HG02588 (cell line): ENCODE measurements around the gene MAPK8IP2.

Experiments
- ATAC-seq: cut with Tn5 transposase; IDR thresholded peaks from one replicate; pipeline ENCODE4 v1.9.1; 2021; ENCODE audit warnings: mild to moderate bottlenecking, moderate library complexity; ENCODE audit not compliant: unreplicated experiment

The MAPK8IP2 gene

DNA sequence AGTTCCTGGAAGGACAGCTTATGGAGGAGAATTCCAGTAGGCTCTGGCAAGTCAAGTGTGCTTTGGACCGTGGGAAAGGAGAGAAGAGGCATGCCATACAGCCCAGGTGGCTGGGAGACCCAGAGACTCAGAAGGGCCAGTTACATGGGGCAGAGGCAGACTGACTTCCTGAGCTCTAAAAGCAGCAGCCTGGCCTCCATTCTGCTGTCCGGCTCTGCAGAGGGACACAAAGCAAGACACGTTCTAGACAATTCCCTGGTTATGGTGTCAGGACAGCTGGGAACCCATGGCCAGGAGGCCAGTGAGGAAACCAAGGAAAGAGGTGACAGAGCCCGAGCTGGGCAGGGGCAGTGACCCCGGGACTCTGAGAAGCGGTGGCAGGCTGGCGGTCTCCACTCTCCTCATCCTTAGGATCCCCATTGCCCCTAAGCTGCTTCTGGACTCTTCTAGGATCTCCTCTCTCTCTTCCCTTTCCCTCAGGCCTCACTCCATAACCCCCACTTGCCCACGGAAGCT is 25.1 kb upstream of the MAPK8IP2 start:
- ATAC-seq = no peak

DNA sequence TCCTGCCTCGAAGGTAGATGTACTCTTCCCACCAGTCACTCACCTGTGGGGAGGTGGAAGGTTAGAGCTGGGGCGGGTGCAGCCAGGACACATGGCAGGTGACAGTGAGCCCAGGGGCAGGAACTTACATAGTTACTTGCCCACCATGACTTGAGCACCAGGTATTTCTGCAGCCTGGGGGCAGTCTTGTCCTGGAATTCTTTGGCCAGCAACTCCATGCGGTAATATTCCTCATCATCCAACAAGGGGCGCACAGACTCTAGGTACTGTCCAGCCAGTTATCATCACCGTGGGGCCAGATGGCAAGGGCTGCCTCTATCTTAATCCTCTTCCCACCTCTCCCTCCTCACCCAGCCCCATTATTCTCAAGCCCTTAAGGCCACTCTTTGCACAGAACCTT is 24.5 kb upstream of the MAPK8IP2 start:
- no peak for ATAC-seq

- no peak for ATAC-seq
Observed at GRCh38 chr22:50576806-50577696, 23.5 kb upstream of the MAPK8IP2 start.

- ATAC-seq = no peak
Observed at GRCh38 chr22:50577697-50577986, 23.0 kb upstream of the MAPK8IP2 start.

- no peak for ATAC-seq
Observed at GRCh38 chr22:50577987-50578775, 22.4 kb upstream of the MAPK8IP2 start, which contains the start of gene CPT1B. Gene CPT1B, minus strand, starts transcription at chr22:50578427. Its CDS starts 512 bp downstream, at chr22:50577915.

GRCh38 chr22:50578776-50579310 is 21.8 kb upstream of the MAPK8IP2 start:
- no peak for ATAC-seq

GRCh38 chr22:50579752-50580151 is 20.8 kb upstream of the MAPK8IP2 start:
- no peak for ATAC-seq

DNA sequence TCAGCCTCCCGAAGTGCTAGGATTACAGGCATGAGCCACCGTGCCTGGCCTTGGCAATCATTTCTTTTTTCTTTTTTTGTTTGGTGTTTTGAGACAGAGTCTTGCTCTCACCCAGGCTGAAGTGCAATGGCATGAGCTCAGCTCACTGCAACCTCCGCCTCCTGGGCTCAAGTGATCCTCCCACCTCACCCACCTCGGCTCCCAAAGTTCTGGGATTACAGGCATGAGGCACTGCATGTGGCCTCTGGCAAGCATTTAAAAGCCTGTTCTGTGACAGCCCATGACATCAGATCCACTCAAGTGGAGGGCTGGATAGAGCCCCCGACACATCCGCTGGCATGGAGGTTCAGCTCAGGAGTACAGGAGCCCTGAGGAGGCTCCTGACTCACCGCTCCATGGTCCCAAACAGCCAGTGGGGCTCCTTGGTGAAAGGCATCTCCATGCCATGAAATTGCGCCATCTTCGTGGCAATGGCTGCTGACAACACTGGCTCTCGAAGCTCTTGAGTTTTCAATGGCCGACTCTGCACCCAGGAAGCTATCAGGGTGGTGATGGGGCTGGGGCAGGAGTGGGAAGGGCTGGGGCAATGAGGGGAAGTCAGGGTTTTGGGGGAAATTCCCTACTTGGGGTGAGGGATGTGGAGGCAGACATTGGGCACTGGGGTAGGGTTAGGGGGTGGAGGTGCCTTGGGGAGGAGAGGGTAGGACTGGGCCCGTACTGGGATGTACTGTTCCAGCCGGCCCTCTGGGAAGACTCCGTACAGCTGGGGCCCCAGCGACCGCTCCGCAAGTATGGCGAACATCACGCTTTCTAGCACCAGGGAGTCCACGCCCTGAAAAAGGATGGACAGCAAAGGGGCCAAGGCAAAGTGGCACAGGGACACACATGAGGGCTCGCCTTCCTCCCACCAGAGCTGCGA is 19.3 kb upstream of the MAPK8IP2 start:
- no peak for ATAC-seq

GRCh38 chr22:50581950-50582492 is 18.6 kb upstream of the MAPK8IP2 start:
- ATAC-seq = peak; percentile 31

GRCh38 chr22:50582493-50583293 is 17.9 kb upstream of the MAPK8IP2 start, which contains the start of gene CHKB:
Gene CHKB, minus strand, starts transcription at chr22:50582849. Its CDS starts 68 bp downstream, at chr22:50582781.
- peak; percentile 89 for ATAC-seq

- ATAC-seq = peak; percentile 16
Observed at GRCh38 chr22:50583294-50583861, 17.2 kb upstream of the MAPK8IP2 start.

DNA sequence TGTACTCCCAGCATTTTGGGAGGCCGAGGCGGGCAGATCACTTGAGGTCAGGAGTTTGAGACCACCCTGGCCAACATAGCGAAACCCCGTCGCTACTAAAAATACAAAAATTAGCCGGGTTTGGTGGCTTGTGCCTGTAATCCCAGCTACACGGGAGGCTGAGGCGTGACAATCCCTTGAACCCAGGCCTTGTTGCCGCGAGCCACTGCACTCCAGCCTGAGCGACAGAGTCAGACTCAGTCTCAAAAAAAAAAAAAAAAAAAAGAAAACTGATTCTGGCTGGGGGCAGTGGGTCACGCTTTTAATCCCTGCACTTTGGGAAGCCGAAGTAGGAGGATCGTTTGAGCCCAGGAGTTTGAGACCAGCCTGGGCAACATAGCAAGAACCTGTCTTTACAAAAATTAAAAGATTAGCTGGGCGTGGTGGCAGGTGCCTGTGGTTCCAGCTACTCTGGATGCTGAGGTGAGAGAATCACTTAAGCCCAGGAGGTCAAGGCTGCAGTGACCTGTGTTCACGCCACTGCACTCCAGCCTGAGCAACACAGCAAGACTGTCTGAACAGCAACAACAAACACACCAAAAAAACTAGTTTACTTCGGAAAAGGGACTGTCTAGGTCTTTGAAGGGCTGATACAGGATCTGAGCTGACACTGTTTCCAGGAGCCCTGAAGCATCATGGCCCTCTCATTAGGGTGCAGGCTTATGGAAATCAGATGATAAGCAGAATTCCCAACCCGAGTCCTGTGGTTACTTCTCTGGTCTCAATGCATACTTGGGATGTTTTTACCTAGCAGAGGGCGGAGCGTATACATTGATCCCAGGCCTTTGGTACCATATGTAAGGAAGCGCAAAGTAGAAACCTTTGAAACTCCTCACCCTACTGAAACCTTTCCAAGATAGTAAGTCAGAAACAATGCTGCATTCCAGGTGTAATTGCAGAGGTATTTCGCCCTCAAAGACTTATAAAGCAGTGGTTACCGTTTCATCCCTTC is 16.2 kb upstream of the MAPK8IP2 start:
- no peak for ATAC-seq

- ATAC-seq = no peak
Observed at GRCh38 chr22:50585238-50585637, 15.4 kb upstream of the MAPK8IP2 start.

DNA sequence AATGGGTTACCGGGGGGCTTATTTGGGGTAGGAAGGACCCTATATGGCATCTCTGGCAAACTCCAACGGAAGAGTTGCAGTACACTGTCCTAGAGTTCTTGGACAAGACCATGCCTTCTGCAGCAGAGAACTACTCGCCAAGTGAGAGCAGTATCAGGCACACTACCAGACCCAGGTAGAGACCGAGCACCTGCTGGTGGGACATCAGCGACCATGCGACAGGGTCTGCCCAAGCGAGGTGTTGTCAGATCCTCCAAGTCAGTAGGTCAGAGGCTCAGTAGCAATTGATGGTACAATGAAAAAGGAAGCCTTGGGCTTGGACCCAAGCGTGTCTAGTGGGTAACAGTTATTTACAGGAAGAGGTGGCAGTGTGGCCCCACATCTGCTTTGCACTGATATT is 14.8 kb upstream of the MAPK8IP2 start:
- no peak for ATAC-seq

- no peak for ATAC-seq
Observed at GRCh38 chr22:50586416-50586815, 14.2 kb upstream of the MAPK8IP2 start.

GRCh38 chr22:50587407-50587806 is 13.2 kb upstream of the MAPK8IP2 start:
- no peak for ATAC-seq

DNA sequence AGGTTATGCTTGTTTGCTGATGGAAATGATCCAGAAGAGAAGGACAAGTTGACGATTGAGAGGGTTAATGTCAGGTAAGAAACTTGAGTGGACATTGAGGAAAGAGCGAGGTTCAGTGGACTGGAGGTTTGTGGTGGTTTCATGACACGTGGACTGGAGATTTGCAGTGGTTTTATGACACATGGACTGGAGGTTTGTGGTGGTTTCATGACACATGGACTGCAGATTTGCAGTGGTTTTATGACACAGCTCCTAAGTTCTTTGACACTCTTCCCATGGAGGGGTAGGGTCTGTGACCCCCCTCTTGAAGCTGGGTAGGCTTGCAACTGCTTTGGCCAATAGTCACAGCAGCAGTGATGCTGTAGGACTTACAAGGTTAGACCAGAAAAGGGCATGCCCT is 5.4 kb upstream of the MAPK8IP2 start:
- ATAC-seq = no peak

DNA sequence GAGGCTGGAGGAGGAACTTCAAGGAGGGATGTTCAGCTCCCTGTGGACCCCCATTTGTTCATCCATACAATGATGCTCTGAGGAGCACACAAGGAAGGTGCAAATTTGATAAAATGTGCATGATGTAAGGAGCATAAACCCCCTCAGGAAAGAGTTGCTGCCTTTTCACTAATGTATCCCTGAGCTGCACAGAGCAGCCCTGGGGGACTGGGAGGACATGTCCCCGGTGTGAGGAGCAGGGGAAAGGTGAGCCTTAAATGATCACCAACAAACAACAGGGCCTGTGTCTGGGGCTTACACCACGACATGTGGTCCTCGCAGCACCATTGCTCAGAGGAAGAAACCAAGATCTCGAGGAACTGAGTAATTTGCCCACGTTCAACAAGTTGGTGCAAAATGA is 3.5 kb upstream of the MAPK8IP2 start:
- ATAC-seq = no peak
